ENCODE data around the gene CST8. TPM values are rescaled to one million over a fixed set of nuclear protein-coding genes. Genes with fewer than 3 reads are reported as not detected.

CST8 gene
- total RNA-seq, 1 donor from 2014 or later, result not detected

DNA sequence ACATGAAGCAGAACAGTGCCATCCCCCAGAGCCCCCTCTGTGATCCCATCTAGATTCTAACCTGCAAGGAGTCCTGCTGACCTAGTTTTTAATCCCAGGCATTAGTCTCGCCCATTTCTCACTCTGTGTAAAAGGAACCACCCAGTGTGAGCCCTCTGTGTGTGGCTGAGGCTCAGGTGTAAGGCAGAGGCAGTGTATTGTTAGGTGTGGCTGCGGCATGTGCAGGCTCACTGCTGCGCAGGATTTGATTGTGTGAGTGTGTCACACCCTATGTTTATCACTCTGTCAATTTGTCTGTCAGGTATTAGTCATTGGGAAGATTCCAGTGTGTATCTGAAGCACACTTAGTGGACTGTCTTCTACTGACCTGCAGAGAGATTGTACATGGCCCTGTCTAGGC, 13.7 kb upstream of the CST8 start:
- Mint-ChIP-seq H3K27me3 (no peaks in the 10 kb centered on the region), H3K4me1 (ENCODE audit: unreplicated experiment) (peaks cover 3% of the 10 kb centered on the region), H3K27ac (no peak overlapping the region), H3K9me3 (no peaks in the 10 kb centered on the region), H3K36me3 (no peaks in the 10 kb centered on the region), H3K4me3 (no peak overlapping the region)
- TF ChIP-seq, protein P1, sequence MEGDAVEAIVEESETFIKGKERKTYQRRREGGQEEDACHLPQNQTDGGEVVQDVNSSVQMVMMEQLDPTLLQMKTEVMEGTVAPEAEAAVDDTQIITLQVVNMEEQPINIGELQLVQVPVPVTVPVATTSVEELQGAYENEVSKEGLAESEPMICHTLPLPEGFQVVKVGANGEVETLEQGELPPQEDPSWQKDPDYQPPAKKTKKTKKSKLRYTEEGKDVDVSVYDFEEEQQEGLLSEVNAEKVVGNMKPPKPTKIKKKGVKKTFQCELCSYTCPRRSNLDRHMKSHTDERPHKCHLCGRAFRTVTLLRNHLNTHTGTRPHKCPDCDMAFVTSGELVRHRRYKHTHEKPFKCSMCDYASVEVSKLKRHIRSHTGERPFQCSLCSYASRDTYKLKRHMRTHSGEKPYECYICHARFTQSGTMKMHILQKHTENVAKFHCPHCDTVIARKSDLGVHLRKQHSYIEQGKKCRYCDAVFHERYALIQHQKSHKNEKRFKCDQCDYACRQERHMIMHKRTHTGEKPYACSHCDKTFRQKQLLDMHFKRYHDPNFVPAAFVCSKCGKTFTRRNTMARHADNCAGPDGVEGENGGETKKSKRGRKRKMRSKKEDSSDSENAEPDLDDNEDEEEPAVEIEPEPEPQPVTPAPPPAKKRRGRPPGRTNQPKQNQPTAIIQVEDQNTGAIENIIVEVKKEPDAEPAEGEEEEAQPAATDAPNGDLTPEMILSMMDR (conservative IDR thresholded peaks at IDR 0.05), result no peak
- DNase-seq (ENCODE audit: extremely low spot score, unreplicated experiment), result no peak

DNA sequence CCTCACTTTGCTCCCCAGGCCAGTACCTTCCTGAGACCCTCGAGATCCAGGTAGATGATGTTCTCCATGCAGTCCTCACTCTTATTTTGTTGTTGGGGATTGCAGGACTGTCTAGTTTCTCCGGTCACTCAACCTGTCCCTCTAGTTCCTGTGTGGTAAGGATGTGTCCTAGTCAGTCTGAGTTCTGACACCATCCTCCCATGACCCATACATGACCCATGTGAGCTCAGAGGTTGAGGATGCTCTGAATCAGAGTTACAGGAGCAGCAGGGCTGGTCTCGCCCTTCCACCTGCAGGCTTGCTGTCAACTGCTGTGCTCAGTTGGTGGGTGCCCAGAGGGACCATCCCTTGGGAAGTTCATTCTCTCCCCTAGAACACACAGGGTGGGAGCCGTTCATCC, 11.9 kb upstream of the CST8 start:
- H3K27me3 Mint-ChIP-seq, result no peaks in the 10 kb centered on the region

DNA sequence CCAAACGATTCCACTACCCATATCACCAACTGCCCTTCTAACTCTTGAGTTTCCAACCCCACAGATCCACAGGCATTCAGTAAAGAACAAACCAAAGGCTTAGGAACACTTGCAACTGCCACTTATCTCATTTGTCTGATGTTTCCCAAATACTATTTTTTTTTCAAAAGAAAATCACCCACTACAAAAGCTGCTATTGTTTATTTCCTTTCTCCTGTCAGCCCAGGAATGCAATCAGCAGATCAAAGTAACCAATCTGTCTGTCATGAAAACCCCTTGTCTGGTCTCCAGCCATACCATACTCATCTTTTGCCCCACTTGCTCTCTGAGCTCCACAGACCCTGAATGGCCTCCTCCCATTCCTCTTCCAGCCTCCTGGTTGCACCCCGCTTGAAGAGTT, 8.8 kb upstream of the CST8 start:
- Mint-ChIP-seq H3K4me3 (no peak overlapping the region), H3K4me1 (ENCODE audit: unreplicated experiment) (peaks cover 13% of the 10 kb centered on the region), H3K27me3 (no peaks in the 10 kb centered on the region), H3K27ac (no peak overlapping the region), H3K9me3 (peaks cover 7% of the 10 kb centered on the region), H3K36me3 (peaks cover 4% of the 10 kb centered on the region)
- TF ChIP-seq, protein P1 (conservative IDR thresholded peaks at IDR 0.05), result no peak
- no peak for DNase-seq (ENCODE audit: extremely low spot score, unreplicated experiment)

More for the DNA sequence above, 11.9 kb upstream of the CST8 start:
- Mint-ChIP-seq H3K4me3 (no peak overlapping the region), H3K27ac (no peak overlapping the region), H3K9me3 (no peaks in the 10 kb centered on the region), H3K36me3 (no peaks in the 10 kb centered on the region), H3K4me1 (ENCODE audit: unreplicated experiment) (peaks cover 7% of the 10 kb centered on the region)
- TF ChIP-seq, protein P1 (conservative IDR thresholded peaks at IDR 0.05), result no peak
- no peak for DNase-seq (ENCODE audit: extremely low spot score, unreplicated experiment)

DNA sequence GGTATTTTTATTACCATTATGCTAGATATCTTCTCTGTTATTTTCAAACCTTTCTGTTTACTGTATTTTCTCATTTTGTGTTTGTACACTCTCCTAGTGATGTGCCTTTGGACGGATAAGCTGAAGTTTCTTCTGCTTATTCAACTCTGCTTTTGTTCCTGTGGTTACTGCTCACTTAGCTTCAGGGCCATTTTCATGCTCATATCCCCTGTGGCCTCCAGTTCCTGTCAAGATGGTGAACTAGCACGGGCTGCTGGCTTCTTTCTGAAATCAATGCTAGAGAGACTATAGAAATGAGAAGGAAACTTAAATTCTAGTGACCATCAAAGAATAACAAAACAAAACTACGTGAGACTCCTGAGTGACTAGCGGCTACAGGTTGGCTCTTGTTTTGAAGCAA, 6.8 kb upstream of the CST8 start:
- no peaks in the 10 kb centered on the region for H3K27me3 Mint-ChIP-seq
- H3K9me3 Mint-ChIP-seq, result peaks cover 7% of the 10 kb centered on the region
- peak overlapping the region; percentile 91 for H3K27ac Mint-ChIP-seq
- peak overlapping the region; percentile 35 for H3K4me3 Mint-ChIP-seq
- H3K36me3 Mint-ChIP-seq, result peaks cover 4% of the 10 kb centered on the region
- DNase-seq (ENCODE audit: extremely low spot score, unreplicated experiment), result no peak
- peaks cover 13% of the 10 kb centered on the region for H3K4me1 Mint-ChIP-seq (ENCODE audit: unreplicated experiment)
- TF ChIP-seq, protein P1 (conservative IDR thresholded peaks at IDR 0.05), result no peak

DNA sequence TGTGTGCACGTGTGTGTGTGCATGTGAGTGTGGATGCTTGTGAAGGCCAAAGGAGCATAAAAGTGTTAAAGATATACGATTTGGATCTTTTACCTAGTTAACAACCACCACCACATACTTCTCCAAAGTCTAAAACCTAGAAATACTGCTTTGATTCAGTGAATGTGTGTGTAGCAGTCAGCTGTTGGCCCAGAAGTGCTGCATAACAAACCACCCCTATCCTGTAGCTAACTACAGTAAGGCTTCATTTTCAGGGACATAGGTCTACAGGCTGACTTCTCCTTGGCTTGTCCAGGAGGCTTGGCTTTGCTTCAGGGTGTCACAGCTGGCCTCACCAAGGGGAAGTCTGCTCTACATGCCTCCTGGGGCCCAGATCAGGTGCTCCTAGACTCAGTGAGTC, 2.4 kb upstream of the CST8 start:
- no peak for DNase-seq (ENCODE audit: extremely low spot score, unreplicated experiment)
- Mint-ChIP-seq H3K4me1 (ENCODE audit: unreplicated experiment) (peaks cover 8% of the 10 kb centered on the region), H3K4me3 (no peak overlapping the region), H3K27ac (no peak overlapping the region), H3K36me3 (peaks cover 4% of the 10 kb centered on the region), H3K27me3 (no peaks in the 10 kb centered on the region), H3K9me3 (peaks cover 7% of the 10 kb centered on the region)
- TF ChIP-seq, protein P1 (conservative IDR thresholded peaks at IDR 0.05), result no peak

DNA sequence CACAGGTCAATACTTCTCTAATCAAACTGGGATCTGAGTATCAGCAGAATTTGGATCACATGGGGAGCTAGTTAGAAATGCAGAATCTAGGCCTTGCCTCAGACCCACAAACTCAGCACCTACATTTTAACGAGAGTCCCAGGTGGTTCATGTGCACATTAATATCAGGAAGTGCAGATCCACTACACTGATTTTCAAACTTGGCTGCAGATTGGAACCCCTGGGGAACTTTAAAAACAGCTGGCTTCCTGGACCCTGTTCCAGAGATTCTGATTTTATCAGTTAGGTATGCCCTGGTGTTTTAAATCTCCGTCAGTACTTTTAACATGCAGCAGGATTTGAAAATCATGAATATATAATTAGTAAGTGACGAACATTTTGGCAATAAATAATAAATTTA, 1.9 kb upstream of the CST8 start:
- H3K27me3 Mint-ChIP-seq, result no peaks in the 10 kb centered on the region
- H3K4me1 Mint-ChIP-seq (ENCODE audit: unreplicated experiment), result peaks cover 7% of the 10 kb centered on the region
- no peak overlapping the region for H3K27ac Mint-ChIP-seq
- H3K36me3 Mint-ChIP-seq, result peaks cover 4% of the 10 kb centered on the region
- TF ChIP-seq, protein P1 (conservative IDR thresholded peaks at IDR 0.05), result no peak
- H3K4me3 Mint-ChIP-seq, result no peak overlapping the region
- no peak for DNase-seq (ENCODE audit: extremely low spot score, unreplicated experiment)
- peaks cover 7% of the 10 kb centered on the region for H3K9me3 Mint-ChIP-seq

Data from type B pancreatic cell (in vitro differentiated cells).